Measurements from ENCODE around the gene PCSK5. TPM values are rescaled to one million over a fixed set of nuclear protein-coding genes. Genes with fewer than 3 reads are reported as not detected.
"Not testable (repeated sequence)": the region's sequence is repeated elsewhere in the genome, so short reads cannot be mapped to it uniquely, and the experiment has no call there.

PCSK5 gene
- total RNA-seq, 2 experiments from 2014 or later, result 0.76 TPM; not detected in 1

GRCh38 chr9:76322810-76323209 lies 432.3 kb downstream of the PCSK5 start:
- H3K4me1 ChIP-seq (ENCODE audit: insufficient read depth, low read length, poor library complexity, severe bottlenecking), result no peaks in the 10 kb centered on the region
- no peak for DNase-seq (ENCODE audit: low spot score)
- no peak overlapping the region for H2AFZ ChIP-seq (ENCODE audit: low read length)
- no peak overlapping the region for H3K4me2 ChIP-seq (ENCODE audit: low read length)
- H3K27ac ChIP-seq (ENCODE audit: low read depth, low read length, poor library complexity, severe bottlenecking), result no peak overlapping the region
- no peak for TF ChIP-seq CTCF (conservative IDR thresholded peaks at IDR 0.05; ENCODE audit: low read length)
- no peak for TF ChIP-seq EZH2phosphoT487 (IDR thresholded peaks at IDR 0.05; ENCODE audit: borderline replicate concordance, low read depth, low read length)
- ChIA-PET CTCF (ENCODE audit: unreplicated experiment) (no interaction called here), POLR2A (interaction anchor here (1.1 kb wide), 1 partner anchor 13 kb away, joined by 3 read pairs; no protein-coding TSS in a partner anchor)
- BruUV-seq (replicated peaks), result no TSS peak
- no peaks in the 10 kb centered on the region for H4K20me1 ChIP-seq (ENCODE audit: insufficient read depth, low read length)
- intact Hi-C loops (cut with micrococcal nuclease; ENCODE audit: unreplicated experiment), result no loop called here
- H3K36me3 ChIP-seq (ENCODE audit: insufficient read depth, low read length), result no peaks in the 10 kb centered on the region
- no peak overlapping the region for H3K4me3 ChIP-seq (ENCODE audit: low read depth, low read length, poor library complexity, severe bottlenecking)
- H3K9me2 ChIP-seq (ENCODE audit: insufficient read depth, low read length), result no peaks in the 10 kb centered on the region
- no peaks in the 10 kb centered on the region for H3K9me3 ChIP-seq (ENCODE audit: low read length)
- H3K79me2 ChIP-seq (ENCODE audit: insufficient read depth, low read depth, low read length), result no peaks in the 10 kb centered on the region

GRCh38 chr9:76323490-76323889 lies 433.0 kb downstream of the PCSK5 start:
- H3K79me2 ChIP-seq (ENCODE audit: insufficient read depth, low read depth, low read length), result no peaks in the 10 kb centered on the region
- H3K27ac ChIP-seq (ENCODE audit: low read depth, low read length, poor library complexity, severe bottlenecking), result no peak overlapping the region
- ChIA-PET POLR2A (interaction anchor here (1.1 kb wide), 1 partner anchor 13 kb away, joined by 3 read pairs; no protein-coding TSS in a partner anchor), CTCF (ENCODE audit: unreplicated experiment) (no interaction called here)
- intact Hi-C loops (cut with micrococcal nuclease; ENCODE audit: unreplicated experiment), result no loop called here
- BruUV-seq (replicated peaks), result no TSS peak
- no peaks in the 10 kb centered on the region for H4K20me1 ChIP-seq (ENCODE audit: insufficient read depth, low read length)
- no peak overlapping the region for H3K4me3 ChIP-seq (ENCODE audit: low read depth, low read length, poor library complexity, severe bottlenecking)
- no peaks in the 10 kb centered on the region for H3K9me2 ChIP-seq (ENCODE audit: insufficient read depth, low read length)
- H3K4me1 ChIP-seq (ENCODE audit: insufficient read depth, low read length, poor library complexity, severe bottlenecking), result no peaks in the 10 kb centered on the region
- H3K9me3 ChIP-seq (ENCODE audit: low read length), result no peaks in the 10 kb centered on the region
- no peaks in the 10 kb centered on the region for H3K36me3 ChIP-seq (ENCODE audit: insufficient read depth, low read length)
- TF ChIP-seq EZH2phosphoT487 (IDR thresholded peaks at IDR 0.05; ENCODE audit: borderline replicate concordance, low read depth, low read length) (no peak), CTCF (conservative IDR thresholded peaks at IDR 0.05; ENCODE audit: low read length) (no peak)
- no peak for DNase-seq (ENCODE audit: low spot score)
- H3K4me2 ChIP-seq (ENCODE audit: low read length), result no peak overlapping the region
- H2AFZ ChIP-seq (ENCODE audit: low read length), result no peak overlapping the region

- H4K20me1 ChIP-seq (ENCODE audit: insufficient read depth, low read length); H3K4me1 ChIP-seq (ENCODE audit: insufficient read depth, low read length, poor library complexity, severe bottlenecking); DNase-seq (ENCODE audit: low spot score); H3K9me3 ChIP-seq (ENCODE audit: low read length); CTCF ChIA-PET (ENCODE audit: unreplicated experiment); H3K27ac ChIP-seq (ENCODE audit: low read depth, low read length, poor library complexity, severe bottlenecking); H3K4me3 ChIP-seq (ENCODE audit: low read depth, low read length, poor library complexity, severe bottlenecking); BruUV-seq (replicated peaks); intact Hi-C loops (cut with micrococcal nuclease; ENCODE audit: unreplicated experiment); H3K79me2 ChIP-seq (ENCODE audit: insufficient read depth, low read depth, low read length); H3K4me2 ChIP-seq (ENCODE audit: low read length); H2AFZ ChIP-seq (ENCODE audit: low read length); H3K9me2 ChIP-seq (ENCODE audit: insufficient read depth, low read length); H3K36me3 ChIP-seq (ENCODE audit: insufficient read depth, low read length): not testable (repeated sequence)
- POLR2A ChIA-PET, result interaction anchor here (1.1 kb wide), 1 partner anchor 12 kb away, joined by 3 read pairs; no protein-coding TSS in a partner anchor
Observed at GRCh38 chr9:76324030-76324429, 433.6 kb downstream of the PCSK5 start.

Data from OCI-LY7 (cell line).